Psoas muscle (tissue), 8 donors: Measurements from ENCODE around the gene FGFRL1. TPM values are rescaled to one million over a fixed set of nuclear protein-coding genes. Genes with fewer than 3 reads are reported as not detected.

Experiments
- ATAC-seq, 4 donors: fragments of 200-7000 bp; cut with Tn5 transposase; one replicate each; pipeline ENCODE4 v1.9.1; 2020; ENCODE audit warnings: moderate library complexity in 3 of 4, mild to moderate bottlenecking in 2 of 4
- DNase-seq, 2 donors: peaks; one replicate each; pipeline ENCODE4 v3.0.0-alpha.2; 2020
- H3K27ac ChIP-seq: fragments of 200-600 bp; one replicate; pipeline ENCODE4 v1.8.0; 2022
- H3K27me3 ChIP-seq, 3 donors: fragments of 200-600 bp in 1 of 3; one replicate each; pipeline versions ENCODE4 v1.6.1 to v1.8.0; 2013 to 2022; ENCODE audit warnings: low read length in 2 of 3, mild to moderate bottlenecking in 2 of 3, moderate library complexity in 1 of 3; ENCODE audit not compliant: insufficient read depth in 3 of 3
- H3K36me3 ChIP-seq, 2 donors: fragments of 200-600 bp in 1 of 2; one replicate each; pipeline versions ENCODE4 v1.6.1 to v1.8.0; 2013 to 2022; ENCODE audit warnings: low read depth in 1 of 2, mild to moderate bottlenecking in 1 of 2, moderate library complexity in 1 of 2; ENCODE audit not compliant: insufficient read depth in 1 of 2
- H3K4me1 ChIP-seq: fragments of 200-600 bp; one replicate; pipeline ENCODE4 v1.8.0; 2022
- H3K4me3 ChIP-seq: fragments of 200-600 bp; one replicate; pipeline ENCODE4 v1.8.0; 2022; ENCODE audit warnings: mild to moderate bottlenecking
- H3K9me3 ChIP-seq: fragments of 200-600 bp; one replicate; pipeline ENCODE4 v1.8.0; 2022
- CTCF ChIP-seq: fragments of 200-600 bp; IDR thresholded peaks from one replicate; pipeline ENCODE4 v1.8.0; 2022; ENCODE audit warnings: antibody characterized with exemption
- WGBS, 3 donors: extraction: QIAGEN DNeasy Blood & Tissue Kit; methylation state at CpG; one replicate each; pipeline versions ENCODE4 v1.1.6 to v1.1.7; 2013; 5-methylcytosine and 5-hydroxymethylcytosine counted together
- intact Hi-C, 2 donors: fragments of 100-400 bp; cut with DNase I; formaldehyde crosslinking; loops; one replicate each; pipeline versions ENCODE4 v1.11.0 to v1.14.2; 2022
- polyA plus RNA-seq, 3 donors: library from polyadenylated mRNA; stranded (reverse); fragments of 200-250 nt; gene quantifications; one replicate each; pipeline ENCODE4 v1.2.3, GENCODE V29; 2013
- total RNA-seq, 4 donors: library from RNA; stranded (reverse); fragmentation: NEBNext Ultra II Directional in 2 of 4; extraction: Animal tissue kit (Norgen Biotek cat#: 25700) in 2 of 4; gene quantifications; one replicate each; pipeline versions ENCODE4 v1.2.1 to v1.2.4, GENCODE V29; 2021 to 2023
- donor health status: healthy with polysubstance abuse.
- donor health status: DM: no; HTN: no; CAD: no; lungs with moderate emphysema.
- donor health status: Bipolar disorder and iron deficiency.
- donor health status: healthy.
- donor health status: DM: yes; HTN: yes; CAD: no.
- donor health status: DM: no; HTN: no; CAD: no.
- donor health status: DM: no; HTN: no; CAD: no.
- donor health status: DM: yes; HTN: yes; CAD: no.

Gene FGFRL1
- total and polyA plus RNA-seq, 7 donors = 9.8 to 41.2 (median 15.5) TPM

- H3K36me3 ChIP-seq = no peaks in the 10 kb centered on the region
- DNase-seq = no peak
- ATAC-seq = no peak
- TF ChIP-seq CTCF = no peak
- peaks cover 0 to 59% (median 16%) of the 10 kb centered on the region in 3 donors for H3K27me3 ChIP-seq
- intact Hi-C loops = no loop called here
- H3K27ac ChIP-seq = no peak overlapping the region
- H3K9me3 ChIP-seq = no peaks in the 10 kb centered on the region
- 78 to 87% (median 80%) methylated on average over 21 of the region's 21 CpGs for WGBS, 3 donors
- H3K4me3 ChIP-seq = no peak overlapping the region
- H3K4me1 ChIP-seq = no peaks in the 10 kb centered on the region
Measured at GRCh38 chr4:1040344-1041146, 29.1 kb downstream of the FGFRL1 start.

DNA sequence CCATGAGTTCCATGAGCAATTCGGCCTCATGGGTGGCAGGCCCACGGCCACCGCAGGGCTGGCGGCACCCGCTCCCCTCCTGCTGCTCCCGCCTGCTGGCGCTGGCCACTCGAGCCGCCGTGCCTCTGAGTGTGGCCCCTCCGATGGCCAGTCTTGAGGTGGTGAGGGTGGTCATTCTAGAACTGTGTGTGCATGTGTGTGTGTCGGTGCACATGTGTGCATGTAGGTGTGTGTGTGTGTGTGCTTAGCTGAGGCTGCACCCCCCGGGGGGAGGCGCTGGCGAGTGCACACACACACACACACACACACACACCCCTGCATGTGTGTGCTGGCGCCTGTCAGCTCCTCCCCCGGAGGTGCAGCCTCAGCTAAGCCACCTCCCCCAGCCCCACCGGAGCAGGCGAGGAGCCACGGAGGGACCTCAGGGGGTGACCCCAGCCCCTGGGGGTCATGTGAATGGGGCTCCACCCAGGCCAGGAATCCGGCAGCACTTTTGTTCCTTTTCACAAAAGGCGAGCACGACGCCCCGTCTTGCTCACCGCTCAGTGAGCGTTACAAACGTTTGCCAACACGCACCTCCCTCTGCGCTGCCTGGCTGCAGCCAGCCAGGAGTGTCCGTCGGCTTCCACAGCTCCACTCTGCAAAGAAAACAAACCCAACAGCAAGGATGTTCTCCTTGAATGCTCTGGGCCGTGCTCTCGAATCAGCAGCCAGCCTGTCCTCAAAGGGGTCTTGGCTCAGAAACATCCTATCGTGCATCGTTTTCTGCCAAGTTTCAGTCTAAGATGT is 29.9 kb downstream of the FGFRL1 start:
- peaks cover 0 to 56% (median 17%) of the 10 kb centered on the region in 3 donors for H3K27me3 ChIP-seq
- WGBS, 3 donors = 44 to 47% (median 45%) methylated on average over 31 to 36 of the region's 36 CpGs
- no peak for TF ChIP-seq CTCF
- no peak overlapping the region for H3K4me3 ChIP-seq
- ATAC-seq = no peak
- H3K9me3 ChIP-seq = no peaks in the 10 kb centered on the region
- H3K4me1 ChIP-seq = no peaks in the 10 kb centered on the region
- intact Hi-C loops = no loop called here
- peak in 1 of 2 donors; percentile 53 for DNase-seq
- no peaks in the 10 kb centered on the region for H3K36me3 ChIP-seq
- H3K27ac ChIP-seq = no peak overlapping the region

DNA sequence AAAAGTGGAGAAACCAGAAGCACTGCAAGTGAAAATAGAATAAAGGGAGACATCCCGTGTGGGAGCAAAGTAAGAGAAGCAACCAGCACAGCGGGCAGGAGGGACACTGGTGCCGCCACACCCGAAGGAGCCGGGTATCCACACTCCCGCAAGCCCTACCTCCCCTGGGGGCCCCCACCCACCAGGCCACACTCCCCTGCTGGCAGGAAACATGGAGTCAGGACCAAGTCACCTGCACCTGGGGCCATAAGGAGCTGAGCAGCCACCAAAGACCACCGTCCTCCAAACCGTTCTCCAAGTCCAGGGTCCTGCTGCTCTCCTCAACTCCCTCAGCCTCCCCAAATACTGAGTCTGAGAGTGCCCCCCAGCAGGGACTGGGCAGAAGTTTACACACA is 30.5 kb downstream of the FGFRL1 start:
- intact Hi-C loops = no loop called here
- H3K4me1 ChIP-seq = no peaks in the 10 kb centered on the region
- H3K9me3 ChIP-seq = no peaks in the 10 kb centered on the region
- H3K4me3 ChIP-seq = no peak overlapping the region
- WGBS, 3 donors = 61 to 70% (median 65%) methylated on average over 7 to 8 of the region's 8 CpGs
- no peak for TF ChIP-seq CTCF
- peak in 1 of 2 donors; percentile 52 for DNase-seq
- ATAC-seq = no peak
- H3K36me3 ChIP-seq = no peaks in the 10 kb centered on the region
- no peak overlapping the region for H3K27ac ChIP-seq
- H3K27me3 ChIP-seq = peaks cover 0 to 53% (median 17%) of the 10 kb centered on the region in 3 donors

GRCh38 chr4:1042352-1043055 is 31.1 kb downstream of the FGFRL1 start:
- ATAC-seq (no peak), DNase-seq (peak in 1 of 2 donors; percentile 10)
- Histone ChIP-seq H3K4me3 (no peak overlapping the region), H3K36me3 (no peaks in the 10 kb centered on the region), H3K4me1 (no peaks in the 10 kb centered on the region), H3K27me3 (peaks cover 0 to 59% (median 16%) of the 10 kb centered on the region in 3 donors), H3K9me3 (no peaks in the 10 kb centered on the region), H3K27ac (no peak overlapping the region)
- WGBS, 3 donors = 90 to 95% (median 92%) methylated on average over 17 of the region's 17 CpGs
- intact Hi-C loops = no loop called here
- TF ChIP-seq CTCF = no peak
